Panc1 (cell line): ENCODE results near the gene ABI3BP. TPM values are rescaled to one million over a fixed set of nuclear protein-coding genes. Genes with fewer than 3 reads are reported as not detected.

Source experiments
- ATAC-seq: fragments of 200-7000 bp; cut with Tn5 transposase; 2 replicates; pipeline ENCODE4 v1.9.1; 2020; ENCODE audit warnings: mild to moderate bottlenecking, moderate library complexity
- BruUV-seq: library from RNA; stranded (reverse); fragments of 400-500 nt; replicated peaks from 2 replicates; lab custom pipeline; 2021; lab: Mats Ljungman, UMichigan
- CTCF ChIA-PET: fragments of 300-600 bp; sonication (Branson Sonifier 250); formaldehyde crosslinking; loops from one replicate; lab custom pipeline; 2022; ENCODE audit warnings: antibody characterized with exemption; lab: Charles Lee
- POLR2A ChIA-PET: fragments of 300-600 bp; sonication (Branson Sonifier 250); formaldehyde crosslinking; loops from one replicate; lab custom pipeline; 2022; ENCODE audit warnings: antibody characterized with exemption; lab: Charles Lee
- DNase-seq: peaks from one replicate; pipeline ENCODE4 v3.0.0-alpha.2; 2010; ENCODE audit warnings: low read depth, low spot score
- H3K27ac ChIP-seq: 2 replicates; pipeline ENCODE4 v1.5.1; 2011; ENCODE audit warnings: mild to moderate bottlenecking, low read length, inconsistent platforms
- H3K27me3 ChIP-seq: fragments of 200-500 bp; sonication (Bioruptor generic); 2 replicates; pipeline ENCODE4 v1.6.0; 2014; ENCODE audit warnings: low read length, inconsistent platforms; ENCODE audit not compliant: control insufficient read depth, insufficient read depth
- H3K36me3 ChIP-seq: fragments of 200-500 bp; sonication (Bioruptor generic); 2 replicates; pipeline ENCODE4 v1.5.1; 2014; ENCODE audit warnings: inconsistent platforms, mild to moderate bottlenecking, low read length, moderate library complexity; ENCODE audit not compliant: control insufficient read depth, insufficient read depth
- H3K4me1 ChIP-seq: 2 replicates; pipeline ENCODE4 v1.5.1; 2011; ENCODE audit warnings: inconsistent platforms, mild to moderate bottlenecking, low read length, moderate library complexity; ENCODE audit not compliant: control insufficient read depth, insufficient read depth
- H3K4me3 ChIP-seq, 2 experiments: 2 replicates each; pipeline ENCODE4 v1.5.1; 2011 to 2012; ENCODE audit warnings: low read depth in 2 of 2, low read length in 2 of 2, mild to moderate bottlenecking in 2 of 2, inconsistent platforms in 1 of 2, moderate library complexity in 1 of 2
- H3K9me3 ChIP-seq: fragments of 200-500 bp; sonication (Bioruptor generic); 2 replicates; pipeline ENCODE4 v1.5.1; 2014; ENCODE audit warnings: low read depth, mild to moderate bottlenecking, inconsistent platforms, low read length, moderate library complexity; ENCODE audit not compliant: control insufficient read depth, insufficient read depth
- POLR2AphosphoS5 ChIP-seq: IDR thresholded peaks from 2 replicates; pipeline ENCODE4 v1.6.1; 2012; ENCODE audit warnings: mild to moderate bottlenecking, low read depth, low read length, moderate library complexity
- SIN3A ChIP-seq: IDR thresholded peaks from 2 replicates; pipeline ENCODE4 v1.6.1; 2012; ENCODE audit warnings: low read depth, mild to moderate bottlenecking, low read length, moderate library complexity, borderline replicate concordance; ENCODE audit not compliant: insufficient read depth
- TCF7L2 ChIP-seq: IDR thresholded peaks from 2 replicates; pipeline ENCODE4 v1.6.1; 2011; ENCODE audit warnings: mild to moderate bottlenecking, low read depth, low read length, inconsistent platforms
- in situ Hi-C: cut with HindIII; loops from 2 replicates; pipeline ENCODE4 v1.10.0; 2016; ENCODE audit warnings: low sequenced_read_pairs, low pct_unique_long_range_greater_than_20kb
- intact Hi-C: fragments of 100-400 bp; cut with micrococcal nuclease; formaldehyde crosslinking; loops from one replicate; pipeline ENCODE4 v1.10.0; 2022; ENCODE audit not compliant: unreplicated experiment
- total RNA-seq: library from RNA; stranded (reverse); gene quantifications from one replicate; pipeline ENCODE4 v1.2.1, GENCODE V29; 2021; ENCODE audit not compliant: unreplicated experiment
- TF ChIP-seq, protein P1 (sequence below): fragments of 450-650 bp; IDR thresholded peaks from 2 replicates; pipeline ENCODE4 v1.5.1; 2017; ENCODE audit warnings: mild to moderate bottlenecking
- TF ChIP-seq, protein P2 (sequence below), 2 experiments: IDR thresholded peaks; 2 replicates each; pipeline ENCODE4 v1.6.1; 2011 to 2012; ENCODE audit warnings: low read depth in 2 of 2, control low read depth in 1 of 2, low read length in 1 of 2, mild to moderate bottlenecking in 1 of 2, moderate library complexity in 1 of 2; ENCODE audit not compliant: insufficient read depth in 1 of 2

Gene ABI3BP
- total RNA-seq, 1 experiment from 2014 or later = 0.21 TPM

DNA sequence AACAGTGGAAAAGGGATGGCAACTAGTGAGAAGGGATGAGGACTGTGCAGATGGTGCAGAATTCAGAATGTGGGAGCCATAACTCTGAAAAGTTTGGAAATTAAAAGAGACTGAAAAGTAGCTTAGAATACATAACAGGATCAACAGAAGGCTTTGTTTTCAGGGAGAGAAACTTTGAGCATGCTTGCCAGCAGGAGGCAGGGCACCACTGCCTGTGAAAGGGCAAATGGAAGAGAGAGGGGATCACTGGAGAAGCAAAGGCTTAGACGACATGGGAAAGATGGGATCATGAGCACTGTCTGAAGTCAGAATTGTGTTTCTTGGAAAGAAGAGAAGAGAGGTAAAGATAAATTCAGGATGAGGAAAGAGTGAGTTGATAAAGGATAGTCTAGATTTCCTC is 99.6 kb downstream of the ABI3BP start:
- no TSS peak for BruUV-seq
- Histone ChIP-seq H3K4me1 (no peaks in the 10 kb centered on the region), H3K27me3 (peaks cover 4% of the 10 kb centered on the region; the same call in 1 of the 2 replicates), H3K9me3 (no peaks in the 10 kb centered on the region), H3K36me3 (no peaks in the 10 kb centered on the region), H3K27ac (no peak overlapping the region), H3K4me3 (no peak overlapping the region)
- in situ Hi-C loops (no loop called here), intact Hi-C loops (no loop called here)
- DNase-seq = no peak
- TF ChIP-seq, protein P1, sequence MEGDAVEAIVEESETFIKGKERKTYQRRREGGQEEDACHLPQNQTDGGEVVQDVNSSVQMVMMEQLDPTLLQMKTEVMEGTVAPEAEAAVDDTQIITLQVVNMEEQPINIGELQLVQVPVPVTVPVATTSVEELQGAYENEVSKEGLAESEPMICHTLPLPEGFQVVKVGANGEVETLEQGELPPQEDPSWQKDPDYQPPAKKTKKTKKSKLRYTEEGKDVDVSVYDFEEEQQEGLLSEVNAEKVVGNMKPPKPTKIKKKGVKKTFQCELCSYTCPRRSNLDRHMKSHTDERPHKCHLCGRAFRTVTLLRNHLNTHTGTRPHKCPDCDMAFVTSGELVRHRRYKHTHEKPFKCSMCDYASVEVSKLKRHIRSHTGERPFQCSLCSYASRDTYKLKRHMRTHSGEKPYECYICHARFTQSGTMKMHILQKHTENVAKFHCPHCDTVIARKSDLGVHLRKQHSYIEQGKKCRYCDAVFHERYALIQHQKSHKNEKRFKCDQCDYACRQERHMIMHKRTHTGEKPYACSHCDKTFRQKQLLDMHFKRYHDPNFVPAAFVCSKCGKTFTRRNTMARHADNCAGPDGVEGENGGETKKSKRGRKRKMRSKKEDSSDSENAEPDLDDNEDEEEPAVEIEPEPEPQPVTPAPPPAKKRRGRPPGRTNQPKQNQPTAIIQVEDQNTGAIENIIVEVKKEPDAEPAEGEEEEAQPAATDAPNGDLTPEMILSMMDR = peak; percentile 51
- TF ChIP-seq TCF7L2 = no peak
- no peak for TF ChIP-seq POLR2AphosphoS5
- TF ChIP-seq, protein P2, sequence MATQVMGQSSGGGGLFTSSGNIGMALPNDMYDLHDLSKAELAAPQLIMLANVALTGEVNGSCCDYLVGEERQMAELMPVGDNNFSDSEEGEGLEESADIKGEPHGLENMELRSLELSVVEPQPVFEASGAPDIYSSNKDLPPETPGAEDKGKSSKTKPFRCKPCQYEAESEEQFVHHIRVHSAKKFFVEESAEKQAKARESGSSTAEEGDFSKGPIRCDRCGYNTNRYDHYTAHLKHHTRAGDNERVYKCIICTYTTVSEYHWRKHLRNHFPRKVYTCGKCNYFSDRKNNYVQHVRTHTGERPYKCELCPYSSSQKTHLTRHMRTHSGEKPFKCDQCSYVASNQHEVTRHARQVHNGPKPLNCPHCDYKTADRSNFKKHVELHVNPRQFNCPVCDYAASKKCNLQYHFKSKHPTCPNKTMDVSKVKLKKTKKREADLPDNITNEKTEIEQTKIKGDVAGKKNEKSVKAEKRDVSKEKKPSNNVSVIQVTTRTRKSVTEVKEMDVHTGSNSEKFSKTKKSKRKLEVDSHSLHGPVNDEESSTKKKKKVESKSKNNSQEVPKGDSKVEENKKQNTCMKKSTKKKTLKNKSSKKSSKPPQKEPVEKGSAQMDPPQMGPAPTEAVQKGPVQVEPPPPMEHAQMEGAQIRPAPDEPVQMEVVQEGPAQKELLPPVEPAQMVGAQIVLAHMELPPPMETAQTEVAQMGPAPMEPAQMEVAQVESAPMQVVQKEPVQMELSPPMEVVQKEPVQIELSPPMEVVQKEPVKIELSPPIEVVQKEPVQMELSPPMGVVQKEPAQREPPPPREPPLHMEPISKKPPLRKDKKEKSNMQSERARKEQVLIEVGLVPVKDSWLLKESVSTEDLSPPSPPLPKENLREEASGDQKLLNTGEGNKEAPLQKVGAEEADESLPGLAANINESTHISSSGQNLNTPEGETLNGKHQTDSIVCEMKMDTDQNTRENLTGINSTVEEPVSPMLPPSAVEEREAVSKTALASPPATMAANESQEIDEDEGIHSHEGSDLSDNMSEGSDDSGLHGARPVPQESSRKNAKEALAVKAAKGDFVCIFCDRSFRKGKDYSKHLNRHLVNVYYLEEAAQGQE (IDR thresholded peaks at IDR 0.05; ENCODE audit: insufficient read depth in 1 of 2, low read depth in 2 of 2, low read length in 1 of 2) = no peak
- TF ChIP-seq SIN3A = no peak
- ChIA-PET CTCF (no interaction called here), POLR2A (no interaction called here)
- no peak for ATAC-seq

- H3K9me3 ChIP-seq = no peaks in the 10 kb centered on the region
- no TSS peak for BruUV-seq
- H3K27me3 ChIP-seq = peaks cover 6% of the 10 kb centered on the region; the same call in 1 of the 2 replicates
- in situ Hi-C loops = no loop called here
- H3K4me3 ChIP-seq = no peak overlapping the region
- no peak for DNase-seq
- no peaks in the 10 kb centered on the region for H3K36me3 ChIP-seq
- no peak for ATAC-seq
- TF ChIP-seq POLR2AphosphoS5 = no peak
- TF ChIP-seq TCF7L2 = no peak
- TF ChIP-seq, protein P1 = no peak
- H3K4me1 ChIP-seq = no peaks in the 10 kb centered on the region
- H3K27ac ChIP-seq = no peak overlapping the region
- intact Hi-C loops = no loop called here
- ChIA-PET POLR2A (no interaction called here), CTCF (no interaction called here)
Observed at GRCh38 chr3:100893108-100893507, 100.1 kb downstream of the ABI3BP start.
